Kidney (tissue), 14 donors: ENCODE data around the gene ASPG. TPM values are rescaled to one million over a fixed set of nuclear protein-coding genes. Genes with fewer than 3 reads are reported as not detected.

Experiments used
- DNase-seq, 5 donors: peaks; one replicate each; pipeline ENCODE4 v3.0.0-alpha.2; 2013 to 2020
- FAIRE-seq: peaks from 2 replicates; lab custom pipeline; 2012; peaks lifted over from hg19 to GRCh38; lab: Jason Lieb, UNC
- H3K27ac ChIP-seq, 2 donors: one replicate each; pipeline ENCODE4 v1.7.0; 2013; ENCODE audit warnings: low read depth in 2 of 2, low read length in 2 of 2, inconsistent platforms in 1 of 2
- H3K27me3 ChIP-seq: one replicate; pipeline ENCODE4 v1.7.1; 2013; ENCODE audit warnings: low read length, inconsistent platforms; ENCODE audit not compliant: control insufficient read depth, insufficient read depth
- H3K36me3 ChIP-seq, 3 donors: one replicate each; pipeline versions ENCODE4 v1.7.0 to v1.7.1; 2013; ENCODE audit warnings: low read length in 3 of 3, control low read depth in 1 of 3, inconsistent platforms in 1 of 3; ENCODE audit not compliant: insufficient read depth in 3 of 3, control insufficient read depth in 2 of 3
- H3K4me1 ChIP-seq, 3 donors: one replicate each; pipeline versions ENCODE4 v1.7.0 to v1.7.1; 2013; ENCODE audit warnings: low read length in 3 of 3, inconsistent platforms in 1 of 3, low read depth in 1 of 3; ENCODE audit not compliant: control insufficient read depth in 2 of 3, insufficient read depth in 2 of 3
- H3K4me3 ChIP-seq, 3 donors: one replicate each; pipeline versions ENCODE4 v1.7.0 to v1.8.1; 2013; ENCODE audit warnings: low read length in 3 of 3, control low read depth in 1 of 3, inconsistent platforms in 1 of 3
- H3K9ac ChIP-seq, 3 donors: one replicate each; pipeline versions ENCODE4 v1.7.0 to v1.7.1; 2013; ENCODE audit warnings: low read length in 3 of 3, control low read depth in 1 of 3, inconsistent platforms in 1 of 3
- H3K9me3 ChIP-seq, 3 donors: one replicate each; pipeline versions ENCODE4 v1.7.0 to v1.7.1; 2013; ENCODE audit warnings: low read length in 3 of 3, control low read depth in 1 of 3, inconsistent platforms in 1 of 3; ENCODE audit not compliant: control insufficient read depth in 2 of 3, insufficient read depth in 1 of 3
- CTCF ChIP-seq: IDR thresholded peaks from 3 replicates; pipeline ENCODE4 v1.5.1; 2012; ENCODE audit warnings: mild to moderate bottlenecking, moderate library complexity, borderline replicate concordance; ENCODE audit not compliant: insufficient read depth; ENCODE audit errors: extremely low read depth
- intact Hi-C: fragments of 100-400 bp; cut with DNase I; formaldehyde crosslinking; loops from one replicate; pipeline ENCODE4 v1.11.1; 2022
- polyA plus RNA-seq: library from polyadenylated mRNA; stranded (reverse); fragments of 350-450 nt; fragmentation: Illumina TruSeq; extraction: RNeasy Lipid Tissue Mini Kit (QIAGEN cat#74804); gene quantifications from one replicate; pipeline ENCODE4 v1.2.3, GENCODE V29; 2014; ENCODE audit warnings: low read depth, low replicate concordance; ENCODE audit not compliant: insufficient read depth
- total RNA-seq: library from RNA; stranded (reverse); fragmentation: NEBNext Ultra II Directional; extraction: Animal tissue kit (Norgen Biotek cat#: 25700); gene quantifications from one replicate; pipeline ENCODE4 v1.2.1, GENCODE V29; 2021
- donor health status: control.
- donor health status: control.
- donor health status: control.
- donor health status: control.
- donor health status: control.
- donor health status: DM: yes; HTN: yes; CAD: no.
- donor health status: Normal renal cell carcinoma (clear cell type).

ASPG gene
- total and polyA plus RNA-seq, 2 donors from 2014 or later, result 2.5 to 58.1 TPM

- Histone ChIP-seq H3K27ac (no peak overlapping the region), H3K36me3 (no peaks in the 10 kb centered on the region), H3K4me1 (peaks cover 0 to under 1% (median 0%) of the 10 kb centered on the region in 3 donors), H3K9me3 (no peaks in the 10 kb centered on the region), H3K27me3 (no peaks in the 10 kb centered on the region), H3K9ac (no peak overlapping the region), H3K4me3 (no peak overlapping the region)
- intact Hi-C loops, result no loop called here
- DNase-seq (peak in 2 of 5 donors; percentile 40 to 66), FAIRE-seq (no peak)
- no peak for TF ChIP-seq CTCF
Measured at GRCh38 chr14:104144911-104145825, 59.7 kb downstream of the ASPG start.

- Histone ChIP-seq H3K27me3 (no peaks in the 10 kb centered on the region), H3K36me3 (no peaks in the 10 kb centered on the region), H3K9ac (no peak overlapping the region), H3K4me3 (no peak overlapping the region), H3K4me1 (peaks cover 0 to 5% (median 0%) of the 10 kb centered on the region in 3 donors), H3K27ac (no peak overlapping the region), H3K9me3 (no peaks in the 10 kb centered on the region)
- FAIRE-seq, result no peak
- peak in 2 of 5 donors; percentile 45 to 57 for DNase-seq
- TF ChIP-seq CTCF, result no peak
- intact Hi-C loops, result no loop called here
Measured at GRCh38 chr14:104145826-104146601, 60.5 kb downstream of the ASPG start.

GRCh38 chr14:104146651-104147345 is 61.3 kb downstream of the ASPG start:
- Histone ChIP-seq H3K27me3 (no peaks in the 10 kb centered on the region), H3K4me3 (no peak overlapping the region), H3K36me3 (no peaks in the 10 kb centered on the region), H3K9ac (no peak overlapping the region), H3K9me3 (no peaks in the 10 kb centered on the region), H3K4me1 (peaks cover 0 to 5% (median 0%) of the 10 kb centered on the region in 3 donors), H3K27ac (no peak overlapping the region)
- intact Hi-C loops, result no loop called here
- FAIRE-seq (no peak), DNase-seq (peak in 2 of 5 donors; percentile 38 to 71)
- no peak for TF ChIP-seq CTCF
